Stimulated activated CD8-positive, alpha-beta memory T cell treated with anti-CD3 and anti-CD28 coated beads, Interleukin-7, amount 100 ng/mL, for 1 hour (primary cell): ENCODE data around the gene DCLK1.
"Not testable (repeated sequence)": the region's sequence is repeated elsewhere in the genome, so short reads cannot be mapped to it uniquely, and the experiment has no call there.

Experiments used
- DNase-seq, 2 donors: peaks; one replicate each; pipeline ENCODE4 v3.0.0-alpha.2; 2020; ENCODE audit warnings: low read depth in 2 of 2

DCLK1 gene

DNA sequence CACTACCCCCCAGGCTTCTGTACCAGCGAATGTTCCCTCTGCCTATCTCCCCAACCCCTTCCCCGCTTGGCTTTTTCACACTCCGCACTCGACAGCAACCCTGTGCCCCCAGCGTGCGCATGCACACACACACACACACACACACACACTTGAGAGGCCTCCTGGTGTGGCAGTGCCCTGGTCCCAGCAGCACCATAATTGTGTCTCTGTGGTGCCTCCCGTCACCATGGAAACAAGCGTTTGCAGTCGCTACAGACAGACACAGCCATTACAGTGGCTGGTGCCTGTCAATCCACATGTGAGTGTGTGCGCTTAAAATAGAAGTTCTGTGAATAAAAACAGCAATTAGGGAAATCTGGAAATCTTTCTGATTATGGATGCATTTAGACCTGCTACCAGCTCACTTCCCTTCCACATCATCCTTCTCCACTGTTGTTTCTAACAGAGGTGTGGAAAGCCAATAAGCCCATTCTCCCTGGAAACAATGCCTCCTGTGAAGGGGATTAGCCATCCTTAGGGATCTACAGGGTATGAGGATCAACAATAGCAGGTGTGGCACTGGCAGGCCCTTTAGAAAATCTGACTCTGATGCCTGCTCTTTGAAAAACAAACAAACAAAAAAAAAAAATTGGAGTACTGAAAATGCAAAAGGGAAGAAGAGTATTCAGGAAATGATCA lies 146.3 kb downstream of the DCLK1 start:
- no peak for DNase-seq

DNA sequence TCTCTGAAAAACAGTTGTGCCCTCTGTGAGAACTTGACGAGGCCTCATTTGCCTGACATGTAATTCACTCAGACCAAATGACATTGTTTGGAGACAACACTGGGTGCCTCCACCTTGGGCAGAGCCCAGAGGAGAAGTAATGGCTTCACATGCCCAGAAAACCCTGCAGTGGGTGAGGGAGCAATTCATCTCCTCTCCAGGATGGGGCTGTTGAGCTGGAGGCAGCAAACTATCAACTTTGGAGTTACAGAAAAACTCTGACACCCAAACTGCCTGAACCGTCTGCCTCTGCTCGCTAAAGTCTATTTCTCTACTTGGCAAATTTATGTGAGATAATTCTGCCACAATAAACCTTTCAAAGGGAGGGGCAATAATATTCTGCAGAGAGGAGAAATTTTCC lies 146.9 kb downstream of the DCLK1 start:
- no peak for DNase-seq

DNA sequence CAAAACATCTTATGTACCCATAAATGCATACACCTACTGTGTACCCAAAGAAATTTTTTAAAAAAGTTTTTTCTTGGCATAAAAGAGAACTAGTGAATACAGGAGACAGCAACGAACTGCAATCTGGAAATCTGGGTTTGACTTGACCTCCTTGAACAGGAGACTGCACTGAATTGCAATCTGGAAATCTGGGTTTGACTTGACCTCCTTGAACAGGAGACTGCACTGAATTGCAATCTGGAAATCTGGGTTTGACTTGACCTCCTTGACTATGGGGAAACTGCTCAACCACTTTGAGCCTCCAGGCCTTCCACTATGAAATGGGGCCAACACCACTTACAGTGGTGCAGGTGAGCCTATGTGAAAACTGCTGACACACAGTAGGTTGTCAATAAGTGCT lies 147.5 kb downstream of the DCLK1 start:
- not testable (repeated sequence) for DNase-seq

DNA sequence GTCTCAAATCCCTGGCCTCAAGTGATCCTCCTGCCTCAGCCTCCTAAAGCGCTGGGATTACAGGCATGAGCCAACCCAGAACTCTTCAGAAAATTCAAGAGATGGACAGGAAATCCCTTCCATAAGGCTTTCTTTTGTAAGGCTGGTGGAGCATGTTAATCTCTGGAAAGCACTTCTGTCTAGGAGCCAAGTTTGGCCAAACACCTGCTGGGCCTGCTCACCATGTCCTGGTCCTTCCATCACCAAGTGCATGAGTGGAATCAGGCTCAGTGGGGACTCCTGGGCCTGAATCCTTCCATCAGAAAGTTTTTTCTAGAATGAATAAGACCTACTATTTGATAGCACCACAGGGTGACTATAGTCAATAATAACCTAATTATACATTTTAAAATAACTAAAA lies 148.0 kb downstream of the DCLK1 start:
- DNase-seq: no peak

DNA sequence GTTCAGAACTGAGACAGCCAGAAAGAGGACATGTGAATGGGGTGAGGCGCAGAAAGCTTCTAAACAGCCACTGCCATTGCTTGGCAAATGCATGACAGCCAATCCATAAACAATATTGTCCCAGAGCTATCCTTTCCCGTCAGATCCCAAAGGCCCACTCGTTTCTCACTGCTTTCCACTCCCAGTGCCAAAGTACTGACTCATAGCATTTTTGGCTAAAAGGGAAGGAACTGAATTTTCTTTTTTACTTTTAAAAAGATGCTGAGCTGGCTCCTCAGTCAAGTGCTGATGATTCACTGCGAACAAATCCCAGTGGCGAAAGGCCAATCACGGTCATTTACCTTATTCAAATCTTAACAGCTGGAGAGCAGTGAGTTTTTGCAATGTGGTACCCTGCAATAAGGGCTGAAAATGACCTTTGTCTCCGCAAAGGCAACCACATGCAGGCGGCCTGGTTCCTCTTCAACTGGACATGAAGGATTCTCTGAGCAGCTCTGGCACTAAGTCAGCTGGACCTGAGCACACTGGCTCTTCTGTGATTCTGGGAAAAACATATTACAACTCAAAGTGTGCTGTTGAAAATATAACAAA lies 151.7 kb downstream of the DCLK1 start:
- DNase-seq: no peak

DNA sequence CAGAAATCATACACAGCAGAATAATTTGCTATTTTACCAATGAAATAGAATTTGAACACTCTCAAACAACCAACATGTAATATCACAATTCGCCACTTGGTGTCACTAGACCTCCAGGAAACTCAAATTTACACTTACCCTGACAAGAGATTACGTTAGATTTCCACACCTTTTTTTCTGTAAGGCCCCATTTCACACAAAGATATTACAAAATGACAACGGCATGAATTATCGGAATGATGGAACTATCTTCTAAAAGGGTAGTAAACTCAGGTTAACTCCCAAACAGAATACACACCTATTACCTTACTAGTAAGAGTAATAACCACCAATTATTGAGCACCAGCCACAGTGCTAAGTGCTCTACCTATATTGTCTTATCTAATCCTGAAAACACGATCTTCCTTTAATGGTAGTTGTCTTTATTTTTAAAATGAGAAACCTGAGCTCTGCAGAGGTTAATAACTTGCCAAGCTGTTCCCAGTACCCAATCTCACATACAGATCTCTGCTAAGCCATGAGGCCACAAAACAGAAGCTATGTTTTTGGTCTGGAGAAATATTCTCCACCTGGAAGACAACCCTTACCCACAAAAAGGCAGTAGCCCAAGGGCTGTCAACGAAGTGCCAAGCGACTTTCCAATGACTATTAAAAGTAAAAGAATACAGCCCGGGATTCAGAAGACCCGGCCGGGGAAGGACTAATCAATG lies 152.4 kb downstream of the DCLK1 start:
- DNase-seq: no peak

DNA sequence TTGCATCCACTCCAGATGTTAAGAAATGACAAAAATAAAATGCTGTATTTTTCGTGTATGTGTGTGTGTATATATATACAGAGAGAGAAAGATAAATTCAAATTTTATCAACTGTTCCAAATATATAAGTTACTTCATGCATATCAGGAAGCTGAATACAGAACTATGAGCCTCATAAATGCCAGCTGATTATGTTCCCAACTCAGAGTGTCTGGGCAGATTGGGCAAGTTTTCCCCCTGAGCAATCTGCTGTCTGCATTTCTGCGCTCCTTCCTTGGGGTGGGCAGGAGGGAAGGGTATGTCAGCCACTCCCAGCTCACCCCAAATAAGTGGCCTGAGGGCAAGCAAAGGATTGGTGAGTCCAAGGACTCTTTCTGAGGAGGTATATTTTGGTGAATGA lies 154.1 kb downstream of the DCLK1 start:
- DNase-seq: no peak

DNA sequence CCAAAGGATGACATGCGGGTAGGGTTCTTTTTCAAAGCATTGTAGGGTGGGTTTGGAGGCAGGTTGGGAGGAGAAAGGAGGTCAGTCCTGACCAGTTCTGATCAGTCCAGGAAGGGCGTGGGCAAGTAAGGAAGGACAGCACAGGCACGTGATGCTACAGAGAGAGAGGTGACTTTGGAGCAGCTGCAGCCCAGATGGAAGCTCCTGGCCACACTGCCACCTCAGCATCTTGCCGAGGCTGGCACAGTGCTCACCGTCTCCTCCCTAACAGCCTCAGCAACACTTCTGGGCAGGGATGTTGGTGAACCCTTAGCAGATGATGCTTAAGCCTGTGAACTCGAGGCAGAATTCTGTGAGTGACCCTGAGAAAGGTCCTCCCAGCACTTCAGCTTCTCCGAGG lies 155.1 kb downstream of the DCLK1 start:
- DNase-seq: no peak

DNA sequence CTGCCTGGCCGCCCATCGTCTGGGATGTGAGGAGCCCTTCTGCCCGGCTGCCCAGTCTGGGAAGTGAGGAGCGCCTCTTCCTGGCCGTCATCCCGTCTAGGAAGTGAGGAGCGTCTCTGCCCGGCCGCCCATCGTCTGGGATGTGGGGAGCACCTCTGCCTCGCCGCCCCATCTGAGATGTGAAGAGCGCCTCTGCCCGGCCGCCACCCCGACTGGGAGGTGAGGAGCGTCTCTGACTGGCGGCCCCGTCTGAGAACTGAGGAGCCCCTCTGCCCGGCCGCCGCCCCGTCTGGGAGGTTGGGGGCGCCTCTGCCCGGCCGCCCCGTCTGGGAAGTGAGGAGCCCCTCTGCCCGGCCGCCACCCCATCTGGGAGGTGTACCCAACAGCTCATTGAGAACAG lies 164.2 kb downstream of the DCLK1 start:
- not testable (repeated sequence) for DNase-seq

DNA sequence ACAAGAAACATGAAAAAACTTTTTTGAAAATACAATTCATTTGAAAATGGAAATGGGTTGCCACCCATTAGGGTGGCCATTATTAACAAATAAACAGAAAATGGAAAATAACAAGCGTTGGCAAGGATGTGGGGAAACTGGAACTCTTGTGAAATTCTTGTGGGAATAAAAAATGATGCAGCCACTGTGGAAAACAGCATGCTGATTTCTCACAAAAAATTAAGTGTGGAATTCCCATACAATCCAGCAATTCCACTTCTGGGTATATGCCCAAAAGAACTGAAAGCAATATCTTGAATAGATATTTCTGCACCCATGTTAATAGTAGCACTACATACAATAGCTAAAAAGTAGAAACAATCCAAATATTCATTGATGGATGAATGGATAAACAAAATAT lies 165.2 kb downstream of the DCLK1 start:
- DNase-seq: no peak

DNA sequence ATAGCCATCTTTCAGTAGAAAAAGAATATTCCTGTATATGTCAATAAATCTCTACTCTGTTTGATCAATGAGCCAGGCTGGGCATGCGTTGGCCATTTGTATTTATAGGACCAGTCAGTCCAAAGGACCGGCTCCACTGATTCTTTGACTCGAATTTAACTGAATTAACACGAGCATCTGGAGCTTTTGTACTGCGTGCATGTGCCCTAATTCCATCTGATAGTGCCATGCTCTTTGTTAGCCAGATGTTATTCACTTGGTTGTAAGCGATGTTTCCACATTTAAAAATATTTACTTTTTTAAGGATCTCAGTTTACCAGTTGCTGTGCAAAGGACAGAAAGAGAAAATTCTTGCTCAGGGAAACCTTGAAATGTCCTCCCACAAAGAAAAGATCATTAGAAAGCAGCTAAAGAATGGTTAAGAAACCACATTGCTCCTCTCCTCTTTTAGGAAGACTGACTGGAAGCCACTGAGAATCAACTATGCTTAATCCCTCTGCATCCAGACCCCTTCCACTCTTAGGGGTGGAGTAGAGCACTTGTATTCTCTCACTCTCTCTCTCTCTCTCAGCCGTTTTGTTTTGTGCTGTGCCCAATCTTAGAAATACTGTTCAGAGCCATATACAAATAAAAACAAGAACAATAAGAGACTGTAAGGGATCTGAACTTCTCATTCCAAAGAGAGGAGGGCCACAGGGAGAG lies 165.8 kb downstream of the DCLK1 start:
- DNase-seq: no peak

DNA sequence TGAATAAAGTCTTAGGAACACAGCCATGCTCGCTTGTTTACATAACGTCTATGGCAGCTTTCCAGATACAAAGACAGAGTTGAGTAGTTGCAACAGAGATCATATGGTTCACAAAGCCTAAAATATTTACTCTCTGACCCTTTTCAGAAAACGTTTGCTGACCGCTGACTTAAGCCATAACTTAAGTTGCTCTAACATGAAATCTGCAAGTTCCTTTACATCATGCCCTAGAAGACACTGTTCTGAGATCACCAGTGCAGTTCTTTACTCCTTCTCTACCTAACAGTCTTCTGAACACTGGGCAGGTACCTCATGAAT lies 166.4 kb downstream of the DCLK1 start:
- DNase-seq: no peak

DNA sequence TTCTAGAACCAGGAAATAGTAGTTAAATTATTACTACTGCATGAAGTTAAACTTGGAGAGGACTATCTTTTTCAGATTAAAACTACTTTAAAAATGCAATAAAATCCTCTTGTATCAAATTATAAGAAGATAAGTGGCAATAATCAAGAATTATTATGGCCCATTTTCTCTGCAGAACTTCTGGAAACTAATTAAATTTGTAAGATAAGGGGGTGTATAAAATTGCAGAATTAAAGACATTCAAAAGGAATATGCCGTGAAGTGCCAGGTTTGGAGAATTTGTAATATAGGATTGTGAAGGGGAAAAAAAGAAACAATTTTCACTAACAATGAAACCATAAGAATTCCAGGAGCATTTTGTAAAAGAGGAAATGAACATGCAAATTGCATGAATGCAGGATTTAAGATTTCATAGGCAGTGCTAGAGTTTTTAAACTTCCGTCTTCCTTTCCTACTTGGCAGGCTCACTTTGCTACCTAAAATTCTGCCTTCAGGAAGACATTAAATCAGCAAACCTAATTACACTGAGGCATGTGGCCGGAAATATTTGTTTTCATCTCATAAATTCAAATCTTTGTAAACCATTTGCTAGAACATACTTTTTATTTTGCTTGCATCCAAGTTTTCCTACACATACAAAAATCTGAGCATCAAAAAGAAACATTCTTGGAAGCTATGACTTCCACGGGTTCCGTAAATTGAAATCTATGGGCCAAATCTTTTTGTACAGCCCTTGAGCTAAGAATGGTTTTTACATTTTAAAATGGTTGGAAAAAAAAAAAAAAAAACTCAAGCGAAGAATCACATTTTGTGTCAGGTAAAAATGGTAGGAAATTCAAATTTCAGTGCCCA lies 166.9 kb downstream of the DCLK1 start:
- DNase-seq: no peak

DNA sequence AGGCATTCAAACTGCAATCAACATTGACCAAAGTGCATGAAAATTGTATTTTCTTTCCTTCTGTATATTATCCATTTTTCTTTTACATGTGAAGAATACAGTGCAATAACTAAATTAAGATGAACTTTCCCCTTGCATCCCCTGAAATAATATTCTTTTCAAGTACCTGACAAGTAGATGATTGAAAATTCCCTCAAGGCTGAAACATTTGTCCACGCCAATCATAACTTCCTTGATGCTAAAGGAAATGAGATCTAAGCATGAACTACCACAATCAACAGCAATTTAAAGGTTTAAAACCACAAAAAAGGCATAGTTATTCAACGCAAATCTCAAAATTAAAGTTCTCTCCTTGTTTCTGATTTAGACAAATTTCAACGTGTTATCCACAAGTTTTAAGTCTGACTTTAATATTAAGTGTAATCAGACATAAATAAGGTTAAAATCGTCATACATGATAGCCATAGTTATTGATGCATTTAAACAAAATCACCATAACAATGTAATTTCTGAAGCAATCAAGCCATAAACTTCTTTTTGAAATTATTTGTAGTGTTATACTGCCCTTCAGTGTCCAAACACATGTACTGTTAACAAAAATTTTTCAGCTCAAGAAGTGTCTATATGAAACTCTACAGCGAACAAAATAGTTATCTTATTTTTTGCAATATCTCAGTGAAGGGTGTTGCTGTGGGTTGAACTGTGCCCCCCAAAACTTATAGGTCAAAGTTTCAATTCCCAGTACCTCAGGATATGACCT lies 169.5 kb downstream of the DCLK1 start:
- DNase-seq: no peak

DNA sequence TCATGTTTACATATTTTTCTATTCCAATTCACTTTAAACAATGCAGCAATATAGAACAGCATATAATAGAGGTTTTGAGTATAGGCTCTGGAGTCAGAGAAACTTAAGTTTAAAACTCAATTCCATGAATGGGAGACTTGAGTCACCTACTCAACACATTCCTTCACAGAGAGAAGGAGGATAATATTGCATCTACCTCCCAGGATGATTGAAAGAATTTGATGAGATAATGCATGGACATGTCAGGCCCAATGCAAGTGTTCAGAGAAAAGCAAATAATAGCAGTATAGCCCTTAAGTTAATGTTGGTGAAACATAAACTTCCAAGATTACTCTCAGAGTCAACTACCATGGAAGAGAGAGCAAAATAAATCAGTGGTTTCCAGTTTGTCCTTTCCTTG lies 170.2 kb downstream of the DCLK1 start:
- DNase-seq: no peak

DNA sequence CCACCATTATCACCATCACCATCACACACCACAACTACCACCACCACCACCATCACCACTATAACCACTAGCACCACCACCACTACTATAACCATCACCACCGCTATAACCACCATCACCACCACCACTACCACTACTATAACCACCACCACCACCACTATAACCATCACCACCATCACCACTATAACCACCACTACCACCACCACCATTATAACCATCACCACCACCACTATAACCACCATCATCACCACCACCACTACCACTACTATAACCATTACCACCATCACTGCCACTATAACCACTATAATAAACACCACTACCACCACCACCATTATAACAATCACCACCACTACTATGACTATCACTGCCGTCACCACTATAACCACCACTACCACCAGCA lies 173.2 kb downstream of the DCLK1 start:
- no peak for DNase-seq

DNA sequence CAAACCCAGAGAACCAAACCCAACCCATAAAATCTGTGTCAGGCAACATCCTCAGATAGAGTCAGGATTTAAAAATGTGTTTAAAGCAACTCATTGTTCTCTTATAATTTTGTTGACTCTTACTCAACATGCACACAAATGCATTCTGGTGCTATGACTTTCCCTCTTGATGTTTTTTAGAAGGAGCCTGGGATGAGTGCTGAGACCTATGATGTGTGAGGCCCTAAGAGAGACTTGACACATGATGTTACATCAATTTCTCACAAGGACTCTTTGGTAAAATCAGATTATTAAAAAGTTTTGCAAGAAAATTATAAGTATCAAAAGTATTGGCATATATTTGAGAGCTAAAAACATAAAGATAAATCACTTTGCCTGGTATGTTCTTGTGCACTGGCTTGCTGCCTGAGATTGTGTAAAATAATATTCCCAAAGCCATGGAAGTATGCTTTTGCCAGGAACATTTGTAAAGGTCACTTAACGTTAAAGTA lies 173.9 kb downstream of the DCLK1 start:
- no peak for DNase-seq

DNA sequence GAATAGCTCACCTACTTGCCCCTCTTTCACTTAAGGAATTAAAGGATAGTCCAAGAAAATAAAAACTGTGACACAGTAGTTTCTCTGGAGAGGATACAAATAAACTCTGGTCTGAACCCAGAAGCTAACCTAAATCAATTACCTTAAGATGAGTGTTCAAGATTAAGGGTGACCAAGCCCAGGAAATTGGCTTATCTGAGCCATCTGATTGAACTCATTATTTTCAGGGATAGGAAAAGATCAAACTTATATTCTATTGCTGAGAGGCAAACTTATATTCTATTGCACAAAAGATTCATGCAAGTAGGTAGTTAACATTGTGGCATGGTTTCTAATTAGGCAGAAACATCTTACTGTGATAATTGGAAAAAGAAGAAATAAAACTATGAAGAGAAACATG lies 175.1 kb downstream of the DCLK1 start:
- no peak for DNase-seq

DNA sequence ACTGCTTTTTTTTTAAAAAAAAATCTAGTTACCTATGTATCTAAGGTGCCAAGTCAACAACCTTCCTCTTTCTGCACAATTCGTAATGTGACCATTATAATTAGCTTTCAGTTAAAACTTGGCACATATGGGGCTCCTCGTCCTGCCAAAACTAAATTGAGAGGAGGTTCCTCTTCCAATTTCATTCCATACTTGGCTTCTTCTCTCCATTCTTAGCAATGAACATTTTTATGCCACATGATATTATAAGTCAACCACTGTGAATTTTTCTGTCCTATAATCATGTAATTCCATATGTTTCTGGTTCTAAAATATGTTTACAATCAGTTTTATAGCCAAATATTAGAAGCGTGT lies 177.0 kb downstream of the DCLK1 start:
- no peak for DNase-seq

DNA sequence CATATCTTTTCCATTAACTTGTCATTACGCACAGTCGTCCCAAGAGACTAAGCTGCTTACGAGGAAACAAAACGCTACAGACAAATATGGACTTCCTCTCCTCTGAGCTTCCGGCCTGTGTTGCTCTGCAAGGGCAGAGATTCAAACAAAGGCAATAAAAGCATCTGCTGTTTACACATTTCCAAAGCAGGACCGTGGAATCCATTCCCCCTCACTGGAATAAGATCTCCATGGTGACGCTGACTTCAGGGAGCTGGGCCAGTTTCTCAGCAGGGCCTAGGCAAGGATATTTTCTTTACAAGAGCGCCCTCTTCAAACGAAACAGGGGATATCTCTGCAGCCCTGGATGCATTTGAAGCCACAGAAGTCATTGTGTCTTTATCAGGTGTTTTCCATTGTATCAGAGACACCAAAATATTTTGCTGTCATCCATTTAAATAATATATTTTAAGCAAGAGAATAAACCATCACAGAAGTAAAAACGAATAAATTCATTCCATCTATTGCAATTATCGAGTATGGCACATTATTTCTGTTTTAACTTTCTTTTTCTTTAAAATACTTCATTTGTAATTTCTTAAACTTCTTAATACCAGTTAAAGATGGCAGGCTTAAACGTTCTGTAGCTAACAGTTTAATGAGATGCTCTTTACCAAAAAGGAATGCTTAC lies 177.5 kb downstream of the DCLK1 start:
- no peak for DNase-seq

DNA sequence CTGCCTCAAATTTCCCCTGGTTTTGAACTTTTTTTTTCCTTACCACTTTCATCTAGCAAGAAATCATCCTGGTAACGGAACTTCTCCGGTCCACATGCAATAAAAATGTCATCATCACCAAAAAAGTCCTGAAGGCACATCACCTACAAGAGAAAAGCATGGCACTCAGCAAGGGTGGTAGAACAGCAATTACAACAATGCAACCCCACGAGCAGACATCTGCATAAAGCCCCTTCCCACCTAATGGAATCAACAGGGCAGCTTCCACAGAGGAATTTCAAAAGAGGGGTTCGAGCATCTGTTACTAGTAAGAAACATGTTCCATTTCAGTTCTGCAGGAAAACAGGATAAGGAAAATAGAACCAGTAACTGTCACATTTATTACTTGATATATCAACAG lies 183.9 kb downstream of the DCLK1 start:
- no peak for DNase-seq
